Measurements from ENCODE around the gene STXBP1. TPM values are rescaled to one million over a fixed set of nuclear protein-coding genes. Genes with fewer than 3 reads are reported as not detected.

Gene STXBP1
- total RNA-seq, 1 experiment from 2014 or later, result 40.6 TPM

- TF ChIP-seq EZH2 (IDR thresholded peaks at IDR 0.05) (no peak), FOSL1 (IDR thresholded peaks at IDR 0.05; ENCODE audit: low read depth) (no peak), EGR1 (IDR thresholded peaks at IDR 0.05; ENCODE audit: low read depth) (no peak), CEBPB (IDR thresholded peaks at IDR 0.05; ENCODE audit: low read depth) (no peak), MAX (IDR thresholded peaks at IDR 0.05) (no peak), POLR2A (IDR thresholded peaks at IDR 0.05; ENCODE audit: borderline replicate concordance, extremely low read depth, insufficient read depth, insufficient read length) (no peak), SIN3A (IDR thresholded peaks at IDR 0.05; ENCODE audit: low read depth) (no peak), CTCF (IDR thresholded peaks at IDR 0.05 in 2 of 3, conservative IDR thresholded peaks at IDR 0.05 in 1 of 3; ENCODE audit: borderline replicate concordance in 1 of 3, insufficient read depth in 1 of 3, low read depth in 2 of 3, low read length in 2 of 3) (no peak), SP1 (IDR thresholded peaks at IDR 0.05; ENCODE audit: low read depth) (no peak), TCF7L2 (IDR thresholded peaks at IDR 0.05; ENCODE audit: borderline replicate concordance, extremely low read depth, insufficient read depth, insufficient read length) (no peak), RAD21 (IDR thresholded peaks at IDR 0.05; ENCODE audit: low read depth) (no peak), YY1 (IDR thresholded peaks at IDR 0.05; ENCODE audit: extremely low read depth, insufficient replicate concordance, low read depth, low read length) (no peak)
These were observed 49.0 kb downstream of the STXBP1 start (continued) for GRCh38 chr9:127660886-127661741.

GRCh38 chr9:127662617-127663016 lies 50.5 kb downstream of the STXBP1 start:
- no peaks in the 10 kb centered on the region for H3K4me1 ChIP-seq (ENCODE audit: control insufficient read depth in 1 of 2, insufficient read depth in 2 of 2, low read length in 2 of 2)
- POLR2A ChIA-PET, result no interaction called here
- H3K9me2 ChIP-seq (ENCODE audit: insufficient read depth), result no peaks in the 10 kb centered on the region
- no peaks in the 10 kb centered on the region for H3K9me3 ChIP-seq (ENCODE audit: control insufficient read depth in 1 of 2, insufficient read depth in 1 of 2, low read depth in 1 of 2, low read length in 2 of 2)
- BruUV-seq (replicated peaks), result no TSS peak
- RAD21 ChIA-PET (ENCODE audit: low non-redundant PET in 1 of 2, low total read pairs in 2 of 2, uncharacterized antibody in 2 of 2, unreplicated experiment in 2 of 2), result no interaction called here
- DNase-seq (ENCODE audit: low read depth, low spot score), result no peak
- H3K9ac ChIP-seq (ENCODE audit: low read length), result no peak overlapping the region
- H3K4me3 ChIP-seq (replicated peaks in 1 of 2; ENCODE audit: low read depth in 1 of 2, low read length in 2 of 2), result no peak overlapping the region
- no peak for ATAC-seq
- CTCF ChIA-PET, result no interaction called here
- H3K27me3 ChIP-seq (ENCODE audit: insufficient read depth, low read length), result no peaks in the 10 kb centered on the region
- H3K36me3 ChIP-seq (ENCODE audit: control insufficient read depth in 1 of 2, insufficient read depth in 2 of 2, low read length in 2 of 2), result no peaks in the 10 kb centered on the region
- H2AFZ ChIP-seq (ENCODE audit: low read depth, low read length, poor library complexity, severe bottlenecking), result no peak overlapping the region
- H3K79me2 ChIP-seq (ENCODE audit: insufficient read depth, low read length), result no peaks in the 10 kb centered on the region
- no peak overlapping the region for H3K4me2 ChIP-seq (ENCODE audit: low read length)
- H4K20me1 ChIP-seq (ENCODE audit: insufficient read depth), result no peaks in the 10 kb centered on the region
- intact Hi-C loops (cut with micrococcal nuclease), result no loop called here
- H3K27ac ChIP-seq (ENCODE audit: low read depth, low read length), result no peak overlapping the region
- no peak for TF ChIP-seq CEBPB (IDR thresholded peaks at IDR 0.05; ENCODE audit: low read depth)
- no peak for TF ChIP-seq CBX3 (IDR thresholded peaks at IDR 0.05; ENCODE audit: low read depth)
- TF ChIP-seq REST (IDR thresholded peaks at IDR 0.05; ENCODE audit: low read depth), result no peak
- TF ChIP-seq POLR2AphosphoS5 (IDR thresholded peaks at IDR 0.05; ENCODE audit: low read depth, low read length), result no peak
- TF ChIP-seq MAX (IDR thresholded peaks at IDR 0.05), result no peak
- TF ChIP-seq SP1 (IDR thresholded peaks at IDR 0.05; ENCODE audit: low read depth), result no peak
- TF ChIP-seq ZFX (IDR thresholded peaks at IDR 0.05), result no peak
- TF ChIP-seq SIN3A (IDR thresholded peaks at IDR 0.05; ENCODE audit: low read depth), result no peak
- TF ChIP-seq JUND (IDR thresholded peaks at IDR 0.05), result no peak
- TF ChIP-seq YY1 (IDR thresholded peaks at IDR 0.05; ENCODE audit: extremely low read depth, insufficient replicate concordance, low read depth, low read length), result no peak
